ENCODE measurements around the gene PAPSS1. TPM values are rescaled to one million over a fixed set of nuclear protein-coding genes. Genes with fewer than 3 reads are reported as not detected.

The PAPSS1 gene
- total and polyA plus RNA-seq, 2 of the 8 experiments (the other 6 are each of a cell fraction or from before 2014, with no cell fraction given): 79.2 to 98.5 TPM

- no peak overlapping the region for H3K4ac ChIP-seq (replicated peaks; ENCODE audit: insufficient read length, low read depth, low read length)
- no peaks in the 10 kb centered on the region for H3K4me1 ChIP-seq (replicated peaks in 1 of 4; ENCODE audit: control insufficient read depth in 3 of 4, insufficient read depth in 4 of 4, low read length in 3 of 4)
- no peak overlapping the region for H4K5ac ChIP-seq (ENCODE audit: insufficient read length, low read depth, low read length)
- H4K91ac ChIP-seq (replicated peaks; ENCODE audit: insufficient read length, low read length): no peak overlapping the region
- H3K23me2 ChIP-seq (ENCODE audit: low read depth, low read length): no peaks in the 10 kb centered on the region
- H2BK5ac ChIP-seq (ENCODE audit: low read depth, low read length): no peak overlapping the region
- no peaks in the 10 kb centered on the region for H3K27me3 ChIP-seq (replicated peaks in 1 of 4; ENCODE audit: control insufficient read depth in 3 of 4, extremely low read depth in 1 of 4, insufficient read depth in 3 of 4, low read length in 3 of 4)
- no peaks in the 10 kb centered on the region for H4K20me1 ChIP-seq (replicated peaks in 1 of 2; ENCODE audit: control insufficient read depth in 1 of 2, insufficient read depth in 2 of 2, low read length in 2 of 2)
- H3K36me3 ChIP-seq (ENCODE audit: control insufficient read depth in 2 of 4, insufficient read depth in 4 of 4, low read length in 3 of 4): no peaks in the 10 kb centered on the region
- POLR2A ChIA-PET (ENCODE audit: partially characterized antibody): no interaction called here
- CTCF ChIA-PET (ENCODE audit: partially characterized antibody): interaction anchor here (1.2 kb wide), 1 partner anchor 158 kb away, joined by 3 read pairs; no protein-coding TSS in a partner anchor
- no peak overlapping the region for H2BK12ac ChIP-seq (ENCODE audit: low read depth, low read length)
- no peaks in the 10 kb centered on the region for H3K9me3 ChIP-seq (ENCODE audit: insufficient read depth in 2 of 2, low read depth in 1 of 2, low read length in 1 of 2)
- no peak overlapping the region for H3K56ac ChIP-seq (replicated peaks; ENCODE audit: insufficient read length, low read depth, low read length)
- H3K23ac ChIP-seq (ENCODE audit: insufficient read length): no peak overlapping the region
- H3K4me2 ChIP-seq (ENCODE audit: insufficient read depth in 1 of 2, low read depth in 2 of 2, low read length in 2 of 2): no peak overlapping the region
- H3K18ac ChIP-seq (ENCODE audit: extremely low read depth, low read length): no peak overlapping the region
- H2BK120ac ChIP-seq (replicated peaks; ENCODE audit: low read depth, low read length): no peak overlapping the region
- H4K8ac ChIP-seq (ENCODE audit: extremely low read depth, insufficient read depth, low read length): no peak overlapping the region
- H3K79me2 ChIP-seq (ENCODE audit: control insufficient read depth in 1 of 2, insufficient read depth in 2 of 2, low read length in 2 of 2): no peaks in the 10 kb centered on the region
- H2AFZ ChIP-seq (ENCODE audit: low read length): no peak overlapping the region
- no peak overlapping the region for H3K27ac ChIP-seq (ENCODE audit: low read depth, low read length)
- FAIRE-seq: no peak
- DNase-seq (ENCODE audit: low read depth in 1 of 2, low spot score in 2 of 2): no peak
- H3K79me1 ChIP-seq (ENCODE audit: low read depth, low read length): no peaks in the 10 kb centered on the region
- H3K4me3 ChIP-seq (ENCODE audit: extremely low read depth in 1 of 4, insufficient read depth in 2 of 4, low read depth in 3 of 4, low read length in 4 of 4): no peak overlapping the region
- no peak overlapping the region for H3K9ac ChIP-seq (replicated peaks in 1 of 4; ENCODE audit: extremely low read depth in 1 of 4, low read depth in 3 of 4, low read length in 3 of 4)
- TF ChIP-seq BRCA1 (IDR thresholded peaks at IDR 0.05; ENCODE audit: low read depth, low read length): no peak
- H3K14ac ChIP-seq (ENCODE audit: insufficient read length): no peak overlapping the region
- H2BK15ac ChIP-seq (ENCODE audit: low read length): no peak overlapping the region
- 96% methylated on average over 2 of the region's 2 CpGs; no CpG with 5 or more reads in 1 of the 2 experiments for WGBS, 2 experiments (ENCODE audit: extremely low coverage in 1 of 2, insufficient coverage in 1 of 2, insufficient read length in 1 of 2, insufficient replicate concordance in 2 of 2, low coverage in 1 of 2, low lambda C conversion rate in 2 of 2, missing lambda C conversion rate in 1 of 2)
- no peak overlapping the region for H2BK20ac ChIP-seq (ENCODE audit: low read length)
- H2AK5ac ChIP-seq (ENCODE audit: low read depth, low read length): no peak overlapping the region
Observed at GRCh38 chr4:107578321-107578720, 141.7 kb downstream of the PAPSS1 start.

All from H1 (cell line).